ENCODE measurements around the gene ADAMTS4. TPM values are rescaled to one million over a fixed set of nuclear protein-coding genes. Genes with fewer than 3 reads are reported as not detected.

ADAMTS4 gene
- total RNA-seq, 1 donor from 2014 or later = 0.22 TPM

DNA sequence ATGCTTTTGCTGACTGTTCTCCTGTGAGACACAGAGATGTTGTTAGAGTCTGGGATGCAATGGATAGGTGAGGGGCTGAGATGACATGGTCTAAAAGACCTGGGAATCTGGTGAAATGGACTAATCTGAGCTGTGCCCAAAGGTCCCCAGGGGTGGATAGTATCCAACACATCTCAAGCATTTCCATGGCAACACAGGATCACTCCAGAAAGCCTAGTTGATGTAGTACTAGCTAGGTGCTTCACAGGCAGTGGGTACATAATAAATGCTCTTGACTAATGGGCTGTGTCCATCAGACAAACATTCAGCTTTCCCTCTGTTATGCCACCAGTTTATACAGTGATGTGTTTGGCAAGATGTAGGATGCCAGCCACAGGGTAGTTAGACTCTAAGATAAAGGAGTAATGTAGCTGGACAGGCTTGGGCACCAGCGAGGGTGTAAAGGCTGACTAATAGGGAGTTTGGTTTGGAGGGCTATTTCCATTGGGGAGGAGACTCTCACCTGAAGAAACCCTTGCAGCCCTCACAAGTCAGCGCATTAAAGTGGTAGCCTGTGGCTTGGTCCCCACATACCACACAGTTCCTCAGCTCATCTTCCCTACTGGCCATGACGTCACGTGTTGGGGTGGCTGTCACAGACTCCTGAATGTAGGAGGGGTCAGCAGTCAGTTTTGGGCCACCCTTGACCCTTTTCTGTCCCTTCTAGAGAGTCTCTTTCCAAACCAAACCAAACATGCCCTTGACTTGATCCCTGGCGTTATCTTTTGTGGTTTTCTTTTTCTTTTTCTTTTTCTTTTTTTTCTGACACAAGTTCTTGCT lies 37.3 kb upstream of the ADAMTS4 start:
- Mint-ChIP-seq H3K36me3 (ENCODE audit: insufficient read depth) (no peaks in the 10 kb centered on the region), H3K27ac (no peak overlapping the region), H3K4me1 (ENCODE audit: low read depth) (no peaks in the 10 kb centered on the region), H3K9me3 (ENCODE audit: low read depth) (no peaks in the 10 kb centered on the region), H3K27me3 (no peaks in the 10 kb centered on the region), H3K4me3 (ENCODE audit: low read depth) (no peak overlapping the region)
- no peak for DNase-seq (ENCODE audit: low spot score, unreplicated experiment)
- TF ChIP-seq, protein P1, sequence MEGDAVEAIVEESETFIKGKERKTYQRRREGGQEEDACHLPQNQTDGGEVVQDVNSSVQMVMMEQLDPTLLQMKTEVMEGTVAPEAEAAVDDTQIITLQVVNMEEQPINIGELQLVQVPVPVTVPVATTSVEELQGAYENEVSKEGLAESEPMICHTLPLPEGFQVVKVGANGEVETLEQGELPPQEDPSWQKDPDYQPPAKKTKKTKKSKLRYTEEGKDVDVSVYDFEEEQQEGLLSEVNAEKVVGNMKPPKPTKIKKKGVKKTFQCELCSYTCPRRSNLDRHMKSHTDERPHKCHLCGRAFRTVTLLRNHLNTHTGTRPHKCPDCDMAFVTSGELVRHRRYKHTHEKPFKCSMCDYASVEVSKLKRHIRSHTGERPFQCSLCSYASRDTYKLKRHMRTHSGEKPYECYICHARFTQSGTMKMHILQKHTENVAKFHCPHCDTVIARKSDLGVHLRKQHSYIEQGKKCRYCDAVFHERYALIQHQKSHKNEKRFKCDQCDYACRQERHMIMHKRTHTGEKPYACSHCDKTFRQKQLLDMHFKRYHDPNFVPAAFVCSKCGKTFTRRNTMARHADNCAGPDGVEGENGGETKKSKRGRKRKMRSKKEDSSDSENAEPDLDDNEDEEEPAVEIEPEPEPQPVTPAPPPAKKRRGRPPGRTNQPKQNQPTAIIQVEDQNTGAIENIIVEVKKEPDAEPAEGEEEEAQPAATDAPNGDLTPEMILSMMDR (IDR thresholded peaks at IDR 0.05; ENCODE audit: unreplicated experiment) = no peak

DNA sequence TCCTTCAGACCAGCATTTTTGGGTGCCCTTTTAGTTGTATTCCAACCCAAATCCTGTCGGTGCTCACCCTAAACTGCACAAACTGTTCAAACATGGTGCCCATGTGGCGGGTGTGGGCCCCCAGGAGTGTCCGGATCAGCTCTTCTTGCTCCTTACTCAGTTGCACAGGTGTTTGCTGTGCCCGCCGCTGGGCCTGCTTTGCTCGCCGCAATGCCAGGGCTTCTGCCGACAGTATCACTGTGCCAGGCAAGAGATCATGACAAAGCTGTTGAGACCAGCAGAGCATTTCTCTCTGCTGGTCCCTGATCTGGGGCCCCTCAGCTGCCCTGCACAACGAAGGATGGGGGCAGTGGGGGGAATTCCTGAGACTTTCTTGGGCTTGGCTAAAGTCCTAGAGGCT lies 34.2 kb upstream of the ADAMTS4 start:
- TF ChIP-seq, protein P1 (IDR thresholded peaks at IDR 0.05; ENCODE audit: unreplicated experiment) = no peak
- no peak for DNase-seq (ENCODE audit: low spot score, unreplicated experiment)
- no peaks in the 10 kb centered on the region for H3K9me3 Mint-ChIP-seq (ENCODE audit: low read depth)
- H3K4me3 Mint-ChIP-seq (ENCODE audit: low read depth) = no peak overlapping the region
- no peak overlapping the region for H3K27ac Mint-ChIP-seq
- H3K27me3 Mint-ChIP-seq = no peaks in the 10 kb centered on the region
- H3K4me1 Mint-ChIP-seq (ENCODE audit: low read depth) = no peaks in the 10 kb centered on the region
- no peaks in the 10 kb centered on the region for H3K36me3 Mint-ChIP-seq (ENCODE audit: insufficient read depth)

DNA sequence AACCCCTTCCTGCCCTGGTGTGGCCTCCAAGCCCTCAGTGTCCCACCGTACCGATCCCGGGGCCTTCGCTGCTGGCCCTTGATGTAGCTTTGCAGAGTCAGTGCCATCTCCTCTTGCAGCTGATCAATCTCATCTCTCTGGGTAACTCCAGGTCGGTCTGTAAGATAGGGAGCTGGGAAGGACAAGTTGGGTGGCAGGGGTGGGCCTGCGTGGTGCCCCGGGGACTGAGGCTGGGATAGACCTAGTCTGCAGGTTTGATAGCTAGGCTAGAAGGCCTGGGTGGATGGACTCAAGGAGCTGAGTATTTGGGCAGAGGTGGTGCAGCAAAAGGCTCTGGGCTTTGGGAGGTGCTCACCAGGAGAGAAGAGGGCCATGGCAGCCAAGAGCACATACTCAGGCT lies 31.9 kb upstream of the ADAMTS4 start:
- no peak overlapping the region for H3K27ac Mint-ChIP-seq
- H3K9me3 Mint-ChIP-seq (ENCODE audit: low read depth) = no peaks in the 10 kb centered on the region
- no peak for DNase-seq (ENCODE audit: low spot score, unreplicated experiment)
- H3K4me1 Mint-ChIP-seq (ENCODE audit: low read depth) = peaks cover 17% of the 10 kb centered on the region
- H3K27me3 Mint-ChIP-seq = no peaks in the 10 kb centered on the region
- no peak overlapping the region for H3K4me3 Mint-ChIP-seq (ENCODE audit: low read depth)
- H3K36me3 Mint-ChIP-seq (ENCODE audit: insufficient read depth) = peaks cover 3% of the 10 kb centered on the region
- TF ChIP-seq, protein P1 (IDR thresholded peaks at IDR 0.05; ENCODE audit: unreplicated experiment) = no peak

GRCh38 chr1:161229896-161230295 lies 31.0 kb upstream of the ADAMTS4 start:
- no peak for DNase-seq (ENCODE audit: low spot score, unreplicated experiment)
- Mint-ChIP-seq H3K36me3 (ENCODE audit: insufficient read depth) (peaks cover 3% of the 10 kb centered on the region), H3K27me3 (no peaks in the 10 kb centered on the region), H3K4me3 (ENCODE audit: low read depth) (no peak overlapping the region), H3K4me1 (ENCODE audit: low read depth) (peaks cover 23% of the 10 kb centered on the region), H3K27ac (no peak overlapping the region), H3K9me3 (ENCODE audit: low read depth) (no peaks in the 10 kb centered on the region)
- TF ChIP-seq, protein P1 (IDR thresholded peaks at IDR 0.05; ENCODE audit: unreplicated experiment) = peak; percentile 15

GRCh38 chr1:161228032-161228431 lies 29.2 kb upstream of the ADAMTS4 start:
- TF ChIP-seq, protein P1 (IDR thresholded peaks at IDR 0.05; ENCODE audit: unreplicated experiment) = no peak
- H3K27ac Mint-ChIP-seq = no peak overlapping the region
- peaks cover 38% of the 10 kb centered on the region for H3K4me1 Mint-ChIP-seq (ENCODE audit: low read depth)
- no peak for DNase-seq (ENCODE audit: low spot score, unreplicated experiment)
- no peaks in the 10 kb centered on the region for H3K9me3 Mint-ChIP-seq (ENCODE audit: low read depth)
- H3K4me3 Mint-ChIP-seq (ENCODE audit: low read depth) = no peak overlapping the region
- peaks cover 3% of the 10 kb centered on the region for H3K36me3 Mint-ChIP-seq (ENCODE audit: insufficient read depth)
- no peaks in the 10 kb centered on the region for H3K27me3 Mint-ChIP-seq
